ENCODE measurements around the gene HLA-E. TPM values are rescaled to one million over a fixed set of nuclear protein-coding genes. Genes with fewer than 3 reads are reported as not detected.
"Not testable (repeated sequence)": the region's sequence is repeated elsewhere in the genome, so short reads cannot be mapped to it uniquely, and the experiment has no call there.

Gene HLA-E
- total RNA-seq, 1 donor from 2014 or later = 89.9 TPM

DNA sequence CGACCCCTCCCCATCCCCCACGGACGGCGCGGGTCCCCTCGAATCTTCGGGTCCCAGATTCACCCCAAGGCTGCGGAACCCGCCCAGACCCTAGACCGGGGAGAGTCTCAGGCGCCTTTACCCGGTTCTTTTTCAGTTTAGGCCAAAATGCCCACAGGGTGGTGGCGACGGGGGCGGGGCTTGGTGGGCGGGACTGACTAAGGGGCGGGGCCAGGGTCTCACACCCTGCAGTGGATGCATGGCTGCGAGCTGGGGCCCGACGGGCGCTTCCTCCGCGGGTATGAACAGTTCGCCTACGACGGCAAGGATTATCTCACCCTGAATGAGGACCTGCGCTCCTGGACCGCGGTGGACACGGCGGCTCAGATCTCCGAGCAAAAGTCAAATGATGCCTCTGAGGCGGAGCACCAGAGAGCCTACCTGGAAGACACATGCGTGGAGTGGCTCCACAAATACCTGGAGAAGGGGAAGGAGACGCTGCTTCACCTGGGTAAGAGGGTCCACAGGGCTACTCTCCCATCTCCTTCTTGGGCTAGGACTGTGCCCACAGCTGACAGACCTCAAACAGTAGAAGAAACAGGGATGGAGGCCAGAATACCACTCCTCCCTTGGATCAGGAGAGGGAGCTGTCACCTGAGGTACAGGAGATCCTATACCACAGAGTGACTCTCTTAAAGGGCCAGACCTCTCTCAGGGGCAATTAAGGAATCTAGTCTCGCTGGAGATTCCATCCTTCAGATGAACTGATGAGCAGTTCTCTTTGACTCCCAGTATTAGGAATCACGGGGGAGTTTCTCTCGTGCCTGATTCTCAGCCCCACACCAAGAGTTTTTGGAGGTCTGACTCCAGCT lies 942 bp downstream of the HLA-E start:
- no peaks in the 10 kb centered on the region for H3K9me3 Mint-ChIP-seq (ENCODE audit: low read depth)
- H3K27me3 Mint-ChIP-seq (ENCODE audit: low read depth) = peaks cover 3% of the 10 kb centered on the region
- H3K4me1 Mint-ChIP-seq (ENCODE audit: low read depth) = peaks cover 15% of the 10 kb centered on the region
- peaks cover 15% of the 10 kb centered on the region for H3K36me3 Mint-ChIP-seq (ENCODE audit: low read depth)
- peak overlapping the region; percentile 97 for H3K27ac Mint-ChIP-seq (ENCODE audit: unreplicated experiment)
- no peak for DNase-seq (ENCODE audit: low spot score)
- H3K4me3 Mint-ChIP-seq (ENCODE audit: unreplicated experiment) = peak overlapping the region; percentile 89
- TF ChIP-seq, protein P1, sequence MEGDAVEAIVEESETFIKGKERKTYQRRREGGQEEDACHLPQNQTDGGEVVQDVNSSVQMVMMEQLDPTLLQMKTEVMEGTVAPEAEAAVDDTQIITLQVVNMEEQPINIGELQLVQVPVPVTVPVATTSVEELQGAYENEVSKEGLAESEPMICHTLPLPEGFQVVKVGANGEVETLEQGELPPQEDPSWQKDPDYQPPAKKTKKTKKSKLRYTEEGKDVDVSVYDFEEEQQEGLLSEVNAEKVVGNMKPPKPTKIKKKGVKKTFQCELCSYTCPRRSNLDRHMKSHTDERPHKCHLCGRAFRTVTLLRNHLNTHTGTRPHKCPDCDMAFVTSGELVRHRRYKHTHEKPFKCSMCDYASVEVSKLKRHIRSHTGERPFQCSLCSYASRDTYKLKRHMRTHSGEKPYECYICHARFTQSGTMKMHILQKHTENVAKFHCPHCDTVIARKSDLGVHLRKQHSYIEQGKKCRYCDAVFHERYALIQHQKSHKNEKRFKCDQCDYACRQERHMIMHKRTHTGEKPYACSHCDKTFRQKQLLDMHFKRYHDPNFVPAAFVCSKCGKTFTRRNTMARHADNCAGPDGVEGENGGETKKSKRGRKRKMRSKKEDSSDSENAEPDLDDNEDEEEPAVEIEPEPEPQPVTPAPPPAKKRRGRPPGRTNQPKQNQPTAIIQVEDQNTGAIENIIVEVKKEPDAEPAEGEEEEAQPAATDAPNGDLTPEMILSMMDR (IDR thresholded peaks at IDR 0.05) = no peak

DNA sequence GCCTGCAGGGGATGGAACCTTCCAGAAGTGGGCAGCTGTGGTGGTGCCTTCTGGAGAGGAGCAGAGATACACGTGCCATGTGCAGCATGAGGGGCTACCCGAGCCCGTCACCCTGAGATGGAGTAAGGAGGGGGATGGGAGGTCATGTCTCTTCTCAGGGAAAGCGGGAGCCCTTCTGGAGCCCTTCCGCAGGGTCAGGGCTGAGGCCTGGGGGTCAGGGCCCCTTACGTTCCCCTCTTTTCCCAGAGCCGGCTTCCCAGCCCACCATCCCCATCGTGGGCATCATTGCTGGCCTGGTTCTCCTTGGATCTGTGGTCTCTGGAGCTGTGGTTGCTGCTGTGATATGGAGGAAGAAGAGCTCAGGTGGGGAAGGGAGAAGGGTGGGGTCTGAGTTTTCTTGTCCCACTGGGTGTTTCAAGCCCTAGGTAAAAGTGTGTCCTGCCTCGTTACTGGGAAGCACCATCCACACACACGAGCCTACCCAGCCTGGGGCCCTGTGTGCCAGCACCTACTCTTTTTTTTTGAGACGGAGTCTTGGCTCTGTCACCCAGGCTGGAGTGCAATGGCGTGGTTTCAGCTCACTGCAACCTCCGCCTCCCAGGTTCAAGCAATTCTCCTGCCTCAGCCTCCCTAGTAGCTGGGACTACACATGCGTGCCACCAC lies 2.1 kb downstream of the HLA-E start:
- H3K36me3 Mint-ChIP-seq (ENCODE audit: low read depth) = peaks cover 15% of the 10 kb centered on the region
- DNase-seq (ENCODE audit: low spot score); H3K27me3 Mint-ChIP-seq (ENCODE audit: low read depth); H3K9me3 Mint-ChIP-seq (ENCODE audit: low read depth); H3K27ac Mint-ChIP-seq (ENCODE audit: unreplicated experiment); H3K4me3 Mint-ChIP-seq (ENCODE audit: unreplicated experiment): not testable (repeated sequence)
- H3K4me1 Mint-ChIP-seq (ENCODE audit: low read depth) = peaks cover 15% of the 10 kb centered on the region

DNA sequence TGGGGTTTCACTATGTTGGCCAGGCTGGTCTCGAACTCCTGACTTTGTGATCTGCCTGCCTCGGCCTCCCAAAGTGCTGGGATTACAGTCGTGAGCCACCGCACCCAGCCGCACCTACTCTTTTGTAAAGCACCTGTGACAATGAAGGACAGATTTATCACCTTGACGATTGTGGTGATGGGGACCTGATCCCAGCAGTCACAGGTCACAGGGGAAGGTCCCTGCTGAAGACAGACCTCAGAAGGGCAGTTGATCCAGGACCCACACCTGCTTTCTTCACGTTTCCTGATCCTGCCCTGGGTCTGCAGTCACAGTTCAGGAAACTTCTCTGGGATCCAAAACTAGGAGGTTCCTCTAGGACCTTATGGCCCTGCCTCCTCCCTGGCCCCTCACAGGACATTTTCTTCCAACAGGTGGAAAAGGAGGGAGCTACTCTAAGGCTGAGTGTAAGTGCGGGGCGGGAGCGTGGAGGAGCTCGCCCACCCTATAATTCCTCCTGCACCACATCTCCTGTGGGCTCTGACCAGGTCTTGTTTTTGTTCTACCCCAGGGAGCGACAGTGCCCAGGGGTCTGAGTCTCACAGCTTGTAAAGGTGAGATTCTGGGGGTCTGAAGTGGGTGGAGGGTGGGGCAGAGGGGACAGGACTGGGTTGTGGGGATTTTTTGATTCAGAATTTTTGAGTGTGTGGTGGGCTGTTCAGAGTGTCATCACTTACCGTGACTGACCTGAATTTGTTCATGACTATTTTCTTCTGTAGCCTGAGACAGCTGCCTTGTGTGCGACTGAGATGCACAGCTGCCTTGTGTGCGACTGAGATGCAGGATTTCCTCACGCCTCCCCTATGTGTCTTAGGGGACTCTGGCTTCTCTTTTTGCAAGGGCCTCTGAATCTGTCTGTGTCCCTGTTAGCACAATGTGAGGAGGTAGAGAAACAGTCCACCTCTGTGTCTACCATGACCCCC lies 3.0 kb downstream of the HLA-E start:
- H3K4me1 Mint-ChIP-seq (ENCODE audit: low read depth) = peaks cover 15% of the 10 kb centered on the region
- peak overlapping the region; percentile 17 for H3K27ac Mint-ChIP-seq (ENCODE audit: unreplicated experiment)
- no peak overlapping the region for H3K4me3 Mint-ChIP-seq (ENCODE audit: unreplicated experiment)
- no peak for DNase-seq (ENCODE audit: low spot score)
- peaks cover 15% of the 10 kb centered on the region for H3K36me3 Mint-ChIP-seq (ENCODE audit: low read depth)
- H3K9me3 Mint-ChIP-seq (ENCODE audit: low read depth) = no peaks in the 10 kb centered on the region
- H3K27me3 Mint-ChIP-seq (ENCODE audit: low read depth) = no peaks in the 10 kb centered on the region
- TF ChIP-seq, protein P1 (IDR thresholded peaks at IDR 0.05) = no peak

DNA sequence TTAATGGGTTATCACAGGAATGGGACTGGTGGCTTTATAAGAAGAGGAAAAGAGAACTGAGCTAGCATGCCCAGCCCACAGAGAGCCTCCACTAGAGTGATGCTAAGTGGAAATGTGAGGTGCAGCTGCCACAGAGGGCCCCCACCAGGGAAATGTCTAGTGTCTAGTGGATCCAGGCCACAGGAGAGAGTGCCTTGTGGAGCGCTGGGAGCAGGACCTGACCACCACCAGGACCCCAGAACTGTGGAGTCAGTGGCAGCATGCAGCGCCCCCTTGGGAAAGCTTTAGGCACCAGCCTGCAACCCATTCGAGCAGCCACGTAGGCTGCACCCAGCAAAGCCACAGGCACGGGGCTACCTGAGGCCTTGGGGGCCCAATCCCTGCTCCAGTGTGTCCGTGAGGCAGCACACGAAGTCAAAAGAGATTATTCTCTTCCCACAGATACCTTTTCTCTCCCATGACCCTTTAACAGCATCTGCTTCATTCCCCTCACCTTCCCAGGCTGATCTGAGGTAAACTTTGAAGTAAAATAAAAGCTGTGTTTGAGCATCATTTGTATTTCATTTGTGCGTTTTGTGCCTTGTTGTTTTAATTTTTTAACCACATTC lies 4.4 kb downstream of the HLA-E start:
- TF ChIP-seq, protein P1 (IDR thresholded peaks at IDR 0.05) = peak; percentile 32
- no peak for DNase-seq (ENCODE audit: low spot score)
- no peaks in the 10 kb centered on the region for H3K9me3 Mint-ChIP-seq (ENCODE audit: low read depth)
- H3K4me1 Mint-ChIP-seq (ENCODE audit: low read depth) = peaks cover 15% of the 10 kb centered on the region
- H3K27me3 Mint-ChIP-seq (ENCODE audit: low read depth) = no peaks in the 10 kb centered on the region
- H3K36me3 Mint-ChIP-seq (ENCODE audit: low read depth) = peaks cover 15% of the 10 kb centered on the region
- H3K4me3 Mint-ChIP-seq (ENCODE audit: unreplicated experiment) = no peak overlapping the region
- H3K27ac Mint-ChIP-seq (ENCODE audit: unreplicated experiment) = no peak overlapping the region

DNA sequence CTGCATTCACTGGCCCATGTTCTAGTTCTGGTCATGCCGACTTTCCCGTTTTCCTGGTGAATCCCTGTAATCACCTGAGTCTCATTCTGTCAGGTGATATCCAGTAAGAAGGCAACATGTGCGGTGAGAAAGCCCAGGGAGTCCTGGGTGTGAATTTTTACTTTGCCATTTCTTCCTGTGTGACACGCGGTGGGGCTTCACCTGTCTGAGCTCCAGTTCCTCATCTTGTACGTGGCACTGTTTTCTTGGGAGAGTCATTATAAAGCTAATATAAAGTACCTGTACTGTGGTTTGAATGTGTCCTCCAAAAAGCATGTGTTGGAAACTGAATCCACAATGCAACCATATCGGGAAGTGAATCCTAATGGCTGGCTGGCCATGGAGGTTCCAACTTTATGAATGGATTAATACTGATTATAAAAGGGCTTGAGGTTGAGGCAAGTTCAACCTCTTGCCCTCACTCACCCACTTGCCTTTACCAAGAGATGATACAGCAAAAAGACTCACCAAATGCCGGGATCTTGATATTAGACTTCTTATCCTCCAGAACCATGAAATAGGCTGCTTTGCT lies 5.1 kb downstream of the HLA-E start:
- no peaks in the 10 kb centered on the region for H3K27me3 Mint-ChIP-seq (ENCODE audit: low read depth)
- no peak for DNase-seq (ENCODE audit: low spot score)
- H3K4me1 Mint-ChIP-seq (ENCODE audit: low read depth) = peaks cover 11% of the 10 kb centered on the region
- H3K27ac Mint-ChIP-seq (ENCODE audit: unreplicated experiment) = no peak overlapping the region
- H3K4me3 Mint-ChIP-seq (ENCODE audit: unreplicated experiment) = no peak overlapping the region
- TF ChIP-seq, protein P1 (IDR thresholded peaks at IDR 0.05) = no peak
- no peaks in the 10 kb centered on the region for H3K9me3 Mint-ChIP-seq (ENCODE audit: low read depth)
- peaks cover 15% of the 10 kb centered on the region for H3K36me3 Mint-ChIP-seq (ENCODE audit: low read depth)

DNA sequence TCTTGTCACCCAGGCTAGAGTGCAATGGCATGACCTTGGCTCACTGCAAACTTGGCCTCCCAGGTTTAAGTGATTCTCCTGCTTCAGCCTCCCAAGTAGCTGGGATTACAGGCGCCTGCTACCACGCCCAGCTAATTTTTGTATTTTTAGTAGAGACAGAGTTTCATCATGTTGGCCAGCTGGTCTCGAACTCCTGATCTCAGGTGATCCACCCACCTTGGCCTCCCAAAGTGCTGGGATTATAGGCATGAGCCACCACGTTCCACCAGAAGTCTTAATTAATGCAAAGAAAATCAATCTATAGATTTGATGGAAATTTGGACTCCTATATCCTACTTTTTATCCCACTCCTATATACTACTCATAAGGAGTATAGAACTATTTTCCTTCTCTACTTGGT lies 5.8 kb downstream of the HLA-E start:
- not testable (repeated sequence) for H3K4me3 Mint-ChIP-seq (ENCODE audit: unreplicated experiment); H3K27me3 Mint-ChIP-seq (ENCODE audit: low read depth); H3K27ac Mint-ChIP-seq (ENCODE audit: unreplicated experiment); H3K9me3 Mint-ChIP-seq (ENCODE audit: low read depth); H3K4me1 Mint-ChIP-seq (ENCODE audit: low read depth); DNase-seq (ENCODE audit: low spot score)
- H3K36me3 Mint-ChIP-seq (ENCODE audit: low read depth) = peaks cover 13% of the 10 kb centered on the region

Measured in chondrocyte (in vitro differentiated cells).